GM18526 (cell line): Measurements from ENCODE around the gene LRR1.

ENCODE experiments used
- POLR2A ChIP-seq: IDR thresholded peaks from 3 replicates; pipeline ENCODE4 v1.6.1; 2011; ENCODE audit not compliant: insufficient read length; ENCODE audit errors: extremely low read depth

Gene LRR1

DNA sequence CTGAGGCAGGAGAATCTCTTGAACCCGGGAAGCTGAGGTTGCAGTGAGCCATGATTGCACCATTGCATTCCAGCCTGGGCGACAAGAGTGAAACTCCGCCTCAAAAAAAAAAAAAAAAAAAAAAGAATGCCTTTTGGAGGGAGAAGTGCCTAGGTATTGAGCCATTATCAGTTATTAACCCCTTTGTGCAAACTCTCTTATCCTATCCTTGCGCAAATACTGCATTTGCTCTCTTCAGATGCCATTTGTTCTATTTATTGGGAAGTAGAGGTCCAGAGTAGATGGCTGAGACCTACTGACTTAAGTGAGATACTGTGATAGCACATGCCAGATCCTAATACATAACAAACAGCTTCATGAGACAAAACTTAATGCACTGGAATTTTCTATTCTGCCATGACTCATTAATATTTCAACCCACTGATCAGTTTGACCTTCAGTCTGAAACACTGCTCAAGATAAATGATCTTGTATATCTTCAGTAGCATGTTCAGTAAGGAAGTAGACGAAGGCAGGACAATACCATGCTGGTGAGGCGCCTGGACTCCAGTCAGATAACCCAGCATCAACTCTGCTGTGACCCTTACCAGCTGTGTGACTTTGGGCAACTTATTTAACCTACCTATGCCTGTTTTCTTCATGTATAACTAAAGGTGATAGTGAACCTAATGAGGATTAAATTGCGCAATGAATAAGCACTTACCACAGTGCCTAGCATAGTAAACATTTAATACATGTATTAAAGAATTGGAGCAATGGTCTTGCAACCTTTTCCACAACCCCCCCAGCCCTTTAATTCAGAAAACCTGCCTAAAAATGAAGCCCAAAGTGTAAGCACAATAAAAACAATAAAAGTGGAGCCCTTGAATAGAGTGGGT, 42.0 kb downstream of the LRR1 start:
- no peak for TF ChIP-seq POLR2A

GRCh38 chr14:49641697-49642129, 43.0 kb downstream of the LRR1 start:
- TF ChIP-seq POLR2A, result no peak

GRCh38 chr14:49642163-49642562, 43.4 kb downstream of the LRR1 start:
- TF ChIP-seq POLR2A, result no peak

GRCh38 chr14:49653508-49653907, 54.8 kb downstream of the LRR1 start:
- TF ChIP-seq POLR2A, result no peak

DNA sequence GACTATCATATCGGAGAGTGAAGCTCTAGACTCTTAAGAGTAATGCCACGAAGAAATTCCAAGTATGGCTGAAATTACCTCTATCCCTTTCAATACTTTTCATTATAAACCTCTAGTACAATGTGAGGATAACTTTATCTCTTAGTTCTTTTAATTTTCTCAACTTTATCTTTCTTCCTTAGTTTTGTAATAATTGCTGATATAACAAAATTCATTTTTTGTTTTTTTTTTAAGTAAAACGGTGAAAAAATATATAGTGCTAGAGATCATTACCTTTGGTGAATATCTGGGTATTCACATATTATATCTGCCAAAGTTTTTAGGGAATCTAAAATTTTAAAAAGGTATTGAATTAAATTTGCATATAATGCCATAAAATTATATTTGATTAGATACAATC, 55.8 kb downstream of the LRR1 start:
- no peak for TF ChIP-seq POLR2A

GRCh38 chr14:49659526-49660455, 61.1 kb downstream of the LRR1 start:
- TF ChIP-seq POLR2A, result no peak
